Neural crest cell (in vitro differentiated cells): ENCODE data around the gene COQ2. TPM values are rescaled to one million over a fixed set of nuclear protein-coding genes. Genes with fewer than 3 reads are reported as not detected.

Source experiments
- DNase-seq: peaks from one replicate; pipeline ENCODE4 v3.0.0; 2021; ENCODE audit warnings: low read depth, mixed read lengths, low spot score
- H3K27ac Mint-ChIP-seq: one replicate; pipeline ENCODE4 v1.8.0; 2021; ENCODE audit warnings: mild to moderate bottlenecking, mixed read lengths; ENCODE audit not compliant: unreplicated experiment
- H3K27me3 Mint-ChIP-seq: 2 replicates; pipeline ENCODE4 v1.8.0; 2021; ENCODE audit warnings: low read depth, mild to moderate bottlenecking, mixed read lengths
- H3K36me3 Mint-ChIP-seq: 2 replicates; pipeline ENCODE4 v1.8.0; 2021; ENCODE audit warnings: low read depth, mild to moderate bottlenecking, mixed read lengths
- H3K4me1 Mint-ChIP-seq: 2 replicates; pipeline ENCODE4 v1.8.0; 2021; ENCODE audit warnings: mixed read lengths
- H3K4me3 Mint-ChIP-seq: one replicate; pipeline ENCODE4 v1.8.0; 2021; ENCODE audit warnings: mild to moderate bottlenecking, mixed read lengths
- H3K9me3 Mint-ChIP-seq: 2 replicates; pipeline ENCODE4 v1.8.0; 2021; ENCODE audit warnings: mixed read lengths
- CTCF ChIP-seq: fragments of 200-600 bp; sonication (generic); conservative IDR thresholded peaks from 2 replicates; pipeline ENCODE4 v1.5.0; 2021; ENCODE audit warnings: antibody characterized with exemption, mild to moderate bottlenecking
- total RNA-seq: library from RNA; stranded (reverse); gene quantifications from 2 replicates; pipeline ENCODE4 v1.2.1, GENCODE V29; 2021

Gene COQ2
- total RNA-seq, 1 donor from 2014 or later: 21.9 TPM

GRCh38 chr4:83315341-83315870, 30.8 kb upstream of the COQ2 start:
- H3K27me3 Mint-ChIP-seq: no peaks in the 10 kb centered on the region
- H3K4me3 Mint-ChIP-seq: no peak overlapping the region
- H3K4me1 Mint-ChIP-seq: no peaks in the 10 kb centered on the region
- no peak overlapping the region for H3K27ac Mint-ChIP-seq
- no peaks in the 10 kb centered on the region for H3K36me3 Mint-ChIP-seq
- TF ChIP-seq CTCF: no peak
- DNase-seq: no peak
- H3K9me3 Mint-ChIP-seq: no peaks in the 10 kb centered on the region

- H3K27ac Mint-ChIP-seq: no peak overlapping the region
- H3K27me3 Mint-ChIP-seq: no peaks in the 10 kb centered on the region
- peaks cover 5% of the 10 kb centered on the region for H3K4me1 Mint-ChIP-seq
- no peaks in the 10 kb centered on the region for H3K36me3 Mint-ChIP-seq
- H3K4me3 Mint-ChIP-seq: no peak overlapping the region
- no peak for TF ChIP-seq CTCF
- DNase-seq: no peak
- H3K9me3 Mint-ChIP-seq: no peaks in the 10 kb centered on the region
Measured at GRCh38 chr4:83308672-83309071, 24.1 kb upstream of the COQ2 start.

GRCh38 chr4:83307920-83308319, 23.3 kb upstream of the COQ2 start:
- H3K4me3 Mint-ChIP-seq: no peak overlapping the region
- H3K27me3 Mint-ChIP-seq: no peaks in the 10 kb centered on the region
- H3K9me3 Mint-ChIP-seq: no peaks in the 10 kb centered on the region
- no peak for TF ChIP-seq CTCF
- no peaks in the 10 kb centered on the region for H3K36me3 Mint-ChIP-seq
- peaks cover 5% of the 10 kb centered on the region for H3K4me1 Mint-ChIP-seq
- DNase-seq: no peak
- no peak overlapping the region for H3K27ac Mint-ChIP-seq

GRCh38 chr4:83305187-83305586, 20.6 kb upstream of the COQ2 start:
- Mint-ChIP-seq H3K36me3 (no peaks in the 10 kb centered on the region), H3K4me1 (peaks cover 5% of the 10 kb centered on the region), H3K9me3 (no peaks in the 10 kb centered on the region), H3K4me3 (no peak overlapping the region), H3K27ac (no peak overlapping the region), H3K27me3 (no peaks in the 10 kb centered on the region)
- TF ChIP-seq CTCF: no peak
- DNase-seq: no peak

GRCh38 chr4:83297548-83298260, 13.1 kb upstream of the COQ2 start:
- Mint-ChIP-seq H3K4me3 (no peak overlapping the region), H3K27ac (no peak overlapping the region)
- TF ChIP-seq CTCF: no peak

More at GRCh38 chr4:83297548-83298260, 13.1 kb upstream of the COQ2 start:
- Mint-ChIP-seq H3K9me3 (no peaks in the 10 kb centered on the region), H3K4me1 (no peaks in the 10 kb centered on the region), H3K36me3 (no peaks in the 10 kb centered on the region), H3K27me3 (no peaks in the 10 kb centered on the region)
- DNase-seq: no peak
